IMR-90 (cell line): Measurements from ENCODE around the gene NUB1. TPM values are rescaled to one million over a fixed set of nuclear protein-coding genes. Genes with fewer than 3 reads are reported as not detected.

ENCODE experiments used
- ATAC-seq: fragments of 200-7000 bp; cut with Tn5 transposase; 2 replicates; pipeline ENCODE4 v1.9.1; 2020; ENCODE audit warnings: low read depth, mild to moderate bottlenecking, moderate library complexity
- BruUV-seq: library from RNA; stranded (reverse); fragments of 400-500 nt; replicated peaks from 2 replicates; lab custom pipeline; 2021; lab: Mats Ljungman, UMichigan
- CTCF ChIA-PET: fragments of 300-600 bp; formaldehyde crosslinking; extraction: SDS; loops from one replicate; lab custom pipeline; 2021; ENCODE audit warnings: antibody characterized with exemption; lab: Yijun Ruan, JAX
- POLR2A ChIA-PET: fragments of 300-600 bp; sonication (Branson Sonifier 250); formaldehyde crosslinking; loops from one replicate; lab custom pipeline; 2022; ENCODE audit warnings: antibody characterized with exemption; ENCODE audit not compliant: unreplicated experiment; lab: Charles Lee
- DNase-seq: peaks from one replicate; pipeline ENCODE4 v3.0.0; 2013
- H2AFZ ChIP-seq: replicated peaks from 2 replicates; pipeline ENCODE3; 2013; ENCODE audit warnings: low read length, mild to moderate bottlenecking; ENCODE audit not compliant: poor library complexity
- H2AK5ac ChIP-seq: 2 replicates; pipeline ENCODE4 v1.6.1; 2013; ENCODE audit warnings: low read depth, low read length, inconsistent platforms
- H2AK9ac ChIP-seq: replicated peaks from 2 replicates; pipeline ENCODE3; 2013; ENCODE audit warnings: mild to moderate bottlenecking, low read depth, low read length, moderate library complexity; ENCODE audit not compliant: poor library complexity
- H2BK120ac ChIP-seq: 2 replicates; pipeline ENCODE4 v1.6.1; 2013; ENCODE audit warnings: low read depth, low read length, inconsistent platforms
- H2BK15ac ChIP-seq: 3 replicates; pipeline ENCODE4 v1.6.1; 2013; ENCODE audit warnings: low read depth, low read length, inconsistent platforms
- H2BK20ac ChIP-seq: 2 replicates; pipeline ENCODE4 v1.6.1; 2013; ENCODE audit warnings: low read depth, mild to moderate bottlenecking, inconsistent platforms, low read length, moderate library complexity
- H2BK5ac ChIP-seq: 2 replicates; pipeline ENCODE4 v1.6.1; 2013; ENCODE audit warnings: mild to moderate bottlenecking, low read depth, low read length, inconsistent platforms; ENCODE audit not compliant: poor library complexity, severe bottlenecking
- H3K14ac ChIP-seq: replicated peaks from 2 replicates; pipeline ENCODE4 v1.6.1; 2013; ENCODE audit warnings: low read depth, low read length, inconsistent platforms
- H3K18ac ChIP-seq: 2 replicates; pipeline ENCODE4 v1.6.1; 2013; ENCODE audit warnings: low read depth, low read length, control low read depth
- H3K23ac ChIP-seq: 2 replicates; pipeline ENCODE4 v1.6.1; 2013; ENCODE audit warnings: low read depth, low read length, inconsistent platforms
- H3K27ac ChIP-seq: 2 replicates; pipeline ENCODE4 v1.5.1; 2013; ENCODE audit warnings: mild to moderate bottlenecking, control low read depth, low read length; ENCODE audit not compliant: insufficient read depth
- H3K27me3 ChIP-seq: 2 replicates; pipeline ENCODE4 v1.6.1; 2013; ENCODE audit warnings: low read length; ENCODE audit not compliant: control insufficient read depth, insufficient read depth
- H3K36me3 ChIP-seq: 2 replicates; pipeline ENCODE4 v1.6.1; 2013; ENCODE audit warnings: low read length, mixed read lengths; ENCODE audit not compliant: control insufficient read depth, insufficient read depth
- H3K4ac ChIP-seq: 2 replicates; pipeline ENCODE4 v1.6.1; 2013; ENCODE audit warnings: low read depth, low read length, inconsistent platforms
- H3K4me1 ChIP-seq: 2 replicates; pipeline ENCODE4 v1.6.1; 2013; ENCODE audit warnings: low read length, mixed read lengths; ENCODE audit not compliant: control insufficient read depth, insufficient read depth
- H3K4me2 ChIP-seq: 2 replicates; pipeline ENCODE4 v1.6.1; 2013; ENCODE audit warnings: low read depth, mild to moderate bottlenecking, control low read depth, low read length, moderate library complexity
- H3K4me3 ChIP-seq: 2 replicates; pipeline ENCODE4 v1.5.1; 2013; ENCODE audit warnings: low read depth, mild to moderate bottlenecking, control low read depth, low read length, moderate library complexity; ENCODE audit not compliant: insufficient read depth
- H3K56ac ChIP-seq: 2 replicates; pipeline ENCODE4 v1.6.1; 2013; ENCODE audit warnings: low read length, inconsistent platforms; ENCODE audit not compliant: insufficient read depth; ENCODE audit errors: extremely low read depth
- H3K79me1 ChIP-seq, 2 experiments: 2 replicates each; pipeline ENCODE4 v1.6.1; 2013; ENCODE audit warnings: low read length in 2 of 2, inconsistent platforms in 1 of 2, low read depth in 1 of 2
- H3K9ac ChIP-seq: 2 replicates; pipeline ENCODE4 v1.6.1; 2013; ENCODE audit warnings: low read depth, low read length, control low read depth
- H3K9me1 ChIP-seq: 2 replicates; pipeline ENCODE4 v1.6.1; 2013; ENCODE audit warnings: low read length, inconsistent platforms; ENCODE audit not compliant: insufficient read depth
- H3K9me3 ChIP-seq: 2 replicates; pipeline ENCODE4 v1.6.1; 2013; ENCODE audit warnings: low read length; ENCODE audit not compliant: control insufficient read depth, insufficient read depth
- H4K20me1 ChIP-seq: 2 replicates; pipeline ENCODE4 v1.6.1; 2013; ENCODE audit warnings: low read length, inconsistent platforms; ENCODE audit not compliant: insufficient read depth
- H4K5ac ChIP-seq: 2 replicates; pipeline ENCODE4 v1.6.1; 2013; ENCODE audit warnings: mild to moderate bottlenecking, low read depth, low read length, control low read depth
- H4K8ac ChIP-seq, 2 experiments: 2 replicates each; pipeline ENCODE4 v1.6.1; 2013; ENCODE audit warnings: low read depth in 2 of 2, low read length in 2 of 2, control low read depth in 1 of 2, inconsistent platforms in 1 of 2
- H4K91ac ChIP-seq: 2 replicates; pipeline ENCODE4 v1.6.1; 2013; ENCODE audit warnings: low read depth, low read length, inconsistent platforms; ENCODE audit not compliant: insufficient read depth
- BHLHE40 ChIP-seq: fragments of 150-350 bp; IDR thresholded peaks from 2 replicates; pipeline ENCODE4 v1.6.1; 2016; ENCODE audit warnings: mild to moderate bottlenecking, low read depth, low read length
- CEBPB ChIP-seq: IDR thresholded peaks from 2 replicates; pipeline ENCODE4 v1.6.1; 2012; ENCODE audit warnings: low read depth, low read length, improper control_type of control experiment
- CHD1 ChIP-seq: IDR thresholded peaks from 2 replicates; pipeline ENCODE4 v1.6.1; 2012; ENCODE audit warnings: low read depth, low read length, improper control_type of control experiment
- FOS ChIP-seq: fragments of 150-350 bp; IDR thresholded peaks from 2 replicates; pipeline ENCODE4 v1.6.1; 2016; ENCODE audit warnings: low read depth, low read length
- MAFK ChIP-seq: IDR thresholded peaks from 2 replicates; pipeline ENCODE4 v1.6.1; 2012; ENCODE audit warnings: low read depth, low read length, improper control_type of control experiment
- MXI1 ChIP-seq: IDR thresholded peaks from 2 replicates; pipeline ENCODE4 v1.6.1; 2012; ENCODE audit warnings: low read depth, mild to moderate bottlenecking, low read length, moderate library complexity, borderline replicate concordance
- NFE2L2 ChIP-seq: fragments of 150-350 bp; IDR thresholded peaks from 2 replicates; pipeline ENCODE4 v1.6.1; 2016; ENCODE audit warnings: low read depth, mild to moderate bottlenecking, low read length
- POLR2A ChIP-seq: IDR thresholded peaks from 2 replicates; pipeline ENCODE4 v1.6.1; 2012; ENCODE audit warnings: mild to moderate bottlenecking, low read depth, low read length
- RAD21 ChIP-seq: IDR thresholded peaks from 2 replicates; pipeline ENCODE4 v1.6.1; 2012; ENCODE audit warnings: low read length, improper control_type of control experiment
- RCOR1 ChIP-seq: IDR thresholded peaks from 2 replicates; pipeline ENCODE4 v1.6.1; 2012; ENCODE audit warnings: mild to moderate bottlenecking, low read length, improper control_type of control experiment; ENCODE audit not compliant: insufficient replicate concordance
- RFX5 ChIP-seq: IDR thresholded peaks from 2 replicates; pipeline ENCODE4 v1.8.0; 2012; ENCODE audit warnings: low read depth, mild to moderate bottlenecking, low read length, moderate library complexity
- SMC3 ChIP-seq: fragments of 150-350 bp; IDR thresholded peaks from 2 replicates; pipeline ENCODE4 v1.6.1; 2016; ENCODE audit warnings: low read depth, mild to moderate bottlenecking, antibody characterized with exemption, low read length, moderate library complexity
- WGBS, 2 experiments: methylation state at CpG; one replicate each; pipeline versions ENCODE4 v1.1.5 to v1.1.7; 2013; ENCODE audit warnings: missing lambda C conversion rate in 2 of 2; ENCODE audit not compliant: insufficient read length in 1 of 2; ENCODE audit errors: extremely low coverage in 2 of 2; 5-methylcytosine and 5-hydroxymethylcytosine counted together
- dilution Hi-C: fragments of 300-500 bp; cut with HindIII; formaldehyde crosslinking; loops from one replicate; pipeline ENCODE4 v1.14.3; 2018; ENCODE audit warnings: low sequenced_read_pairs; ENCODE audit not compliant: unreplicated experiment
- in situ Hi-C: fragments of 300-500 bp; cut with MboI; formaldehyde crosslinking; loops from 3 replicates; pipeline ENCODE4 v1.14.3; 2019; ENCODE audit warnings: low sequenced_read_pairs, inconsistent platforms, mixed read lengths
- intact Hi-C: fragments of 100-400 bp; cut with micrococcal nuclease; formaldehyde crosslinking; loops from 2 replicates; pipeline ENCODE4 v1.10.0; 2022
- polyA plus RNA-seq, 3 experiments: library from polyadenylated mRNA; depleted of rRNA; stranded (reverse); fragments of >200 nt; gene quantifications; 2 replicates each; pipeline ENCODE4 v1.2.3, GENCODE V29; 2012; ENCODE audit warnings: low replicate concordance in 1 of 3
- total RNA-seq: library from RNA; depleted of rRNA; stranded (reverse); fragments of >200 nt; gene quantifications from 2 replicates; pipeline ENCODE4 v1.2.3, GENCODE V29; 2012
- TF ChIP-seq, protein P1 (sequence below): fragments of 150-350 bp; IDR thresholded peaks from 2 replicates; pipeline ENCODE4 v1.6.1; 2017; ENCODE audit warnings: mild to moderate bottlenecking, antibody characterized with exemption, low read length, low read depth
- TF ChIP-seq, protein P2 (sequence below): fragments of 150-350 bp; IDR thresholded peaks from 2 replicates; pipeline ENCODE4 v1.6.1; 2016; ENCODE audit warnings: low read depth, mild to moderate bottlenecking, low read length, moderate library complexity, borderline replicate concordance
- TF ChIP-seq, protein P3 (sequence below): conservative IDR thresholded peaks from 2 replicates; pipeline ENCODE4 v1.5.1; 2012; ENCODE audit warnings: mild to moderate bottlenecking, low read depth, low read length, improper control_type of control experiment

Gene NUB1
- total and polyA plus RNA-seq, 2 of the 4 experiments (the other 2 are of a cell fraction) = 20.1 to 29.7 TPM

- POLR2A ChIA-PET = no interaction called here
- TF ChIP-seq MXI1 = no peak
- TF ChIP-seq, protein P1, sequence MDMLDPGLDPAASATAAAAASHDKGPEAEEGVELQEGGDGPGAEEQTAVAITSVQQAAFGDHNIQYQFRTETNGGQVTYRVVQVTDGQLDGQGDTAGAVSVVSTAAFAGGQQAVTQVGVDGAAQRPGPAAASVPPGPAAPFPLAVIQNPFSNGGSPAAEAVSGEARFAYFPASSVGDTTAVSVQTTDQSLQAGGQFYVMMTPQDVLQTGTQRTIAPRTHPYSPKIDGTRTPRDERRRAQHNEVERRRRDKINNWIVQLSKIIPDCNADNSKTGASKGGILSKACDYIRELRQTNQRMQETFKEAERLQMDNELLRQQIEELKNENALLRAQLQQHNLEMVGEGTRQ = no peak
- TF ChIP-seq MAFK = no peak
- no peak for TF ChIP-seq POLR2A
- TF ChIP-seq BHLHE40 = no peak
- no peak for TF ChIP-seq SMC3
- TF ChIP-seq NFE2L2 = no peak
- TF ChIP-seq RAD21 = no peak
- TF ChIP-seq, protein P2, sequence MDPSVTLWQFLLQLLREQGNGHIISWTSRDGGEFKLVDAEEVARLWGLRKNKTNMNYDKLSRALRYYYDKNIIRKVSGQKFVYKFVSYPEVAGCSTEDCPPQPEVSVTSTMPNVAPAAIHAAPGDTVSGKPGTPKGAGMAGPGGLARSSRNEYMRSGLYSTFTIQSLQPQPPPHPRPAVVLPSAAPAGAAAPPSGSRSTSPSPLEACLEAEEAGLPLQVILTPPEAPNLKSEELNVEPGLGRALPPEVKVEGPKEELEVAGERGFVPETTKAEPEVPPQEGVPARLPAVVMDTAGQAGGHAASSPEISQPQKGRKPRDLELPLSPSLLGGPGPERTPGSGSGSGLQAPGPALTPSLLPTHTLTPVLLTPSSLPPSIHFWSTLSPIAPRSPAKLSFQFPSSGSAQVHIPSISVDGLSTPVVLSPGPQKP = no peak
- TF ChIP-seq CHD1 = no peak
- no peak for TF ChIP-seq FOS
- TF ChIP-seq, protein P3, sequence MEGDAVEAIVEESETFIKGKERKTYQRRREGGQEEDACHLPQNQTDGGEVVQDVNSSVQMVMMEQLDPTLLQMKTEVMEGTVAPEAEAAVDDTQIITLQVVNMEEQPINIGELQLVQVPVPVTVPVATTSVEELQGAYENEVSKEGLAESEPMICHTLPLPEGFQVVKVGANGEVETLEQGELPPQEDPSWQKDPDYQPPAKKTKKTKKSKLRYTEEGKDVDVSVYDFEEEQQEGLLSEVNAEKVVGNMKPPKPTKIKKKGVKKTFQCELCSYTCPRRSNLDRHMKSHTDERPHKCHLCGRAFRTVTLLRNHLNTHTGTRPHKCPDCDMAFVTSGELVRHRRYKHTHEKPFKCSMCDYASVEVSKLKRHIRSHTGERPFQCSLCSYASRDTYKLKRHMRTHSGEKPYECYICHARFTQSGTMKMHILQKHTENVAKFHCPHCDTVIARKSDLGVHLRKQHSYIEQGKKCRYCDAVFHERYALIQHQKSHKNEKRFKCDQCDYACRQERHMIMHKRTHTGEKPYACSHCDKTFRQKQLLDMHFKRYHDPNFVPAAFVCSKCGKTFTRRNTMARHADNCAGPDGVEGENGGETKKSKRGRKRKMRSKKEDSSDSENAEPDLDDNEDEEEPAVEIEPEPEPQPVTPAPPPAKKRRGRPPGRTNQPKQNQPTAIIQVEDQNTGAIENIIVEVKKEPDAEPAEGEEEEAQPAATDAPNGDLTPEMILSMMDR = no peak
- no peak for TF ChIP-seq RFX5
- no peak for TF ChIP-seq RCOR1
- TF ChIP-seq CEBPB = no peak
Measured at GRCh38 chr7:151387161-151388006, 45.8 kb downstream of the NUB1 start.

More at GRCh38 chr7:151387161-151388006, 45.8 kb downstream of the NUB1 start:
- H2BK15ac ChIP-seq = no peak overlapping the region
- H3K4ac ChIP-seq = no peak overlapping the region
- no peak for DNase-seq
- in situ Hi-C loops = no loop called here
- H3K9ac ChIP-seq = no peak overlapping the region
- no peak overlapping the region for H3K23ac ChIP-seq
- no TSS peak for BruUV-seq
- no peak overlapping the region for H2BK5ac ChIP-seq
- intact Hi-C loops = no loop called here
- no peak overlapping the region for H4K5ac ChIP-seq
- H3K9me1 ChIP-seq = no peaks in the 10 kb centered on the region
- H2BK20ac ChIP-seq = no peak overlapping the region
- H4K91ac ChIP-seq = no peak overlapping the region
- H3K4me3 ChIP-seq = no peak overlapping the region
- H3K79me1 ChIP-seq = no peaks in the 10 kb centered on the region
- dilution Hi-C loops = no loop called here
- H3K9me3 ChIP-seq = peaks cover 6% of the 10 kb centered on the region
- H3K4me2 ChIP-seq = no peak overlapping the region
- no peak overlapping the region for H2BK120ac ChIP-seq
- no peak overlapping the region for H2AFZ ChIP-seq
- H4K8ac ChIP-seq = no peak overlapping the region
- no peak overlapping the region for H3K56ac ChIP-seq
- peaks cover 55% of the 10 kb centered on the region for H3K27me3 ChIP-seq
- no peaks in the 10 kb centered on the region for H3K4me1 ChIP-seq
- H3K14ac ChIP-seq = no peak overlapping the region
- H3K36me3 ChIP-seq = no peaks in the 10 kb centered on the region
- H2AK9ac ChIP-seq = no peak overlapping the region
- CTCF ChIA-PET = no interaction called here
- H3K27ac ChIP-seq = no peak overlapping the region
- WGBS, 2 experiments = 83% methylated on average over 10 of the region's 24 CpGs; no CpG with 5 or more reads in 1 of the 2 experiments
- H4K20me1 ChIP-seq = no peaks in the 10 kb centered on the region
- no peak overlapping the region for H3K18ac ChIP-seq
- H2AK5ac ChIP-seq = no peak overlapping the region
- no peak for ATAC-seq
